SU-DHL-6 (cell line): Measurements from ENCODE around the gene LUC7L2.

Experiments
- H2AFZ ChIP-seq: fragments of 200-600 bp; sonication (generic); 2 replicates; pipeline ENCODE4 v1.6.1; 2014; ENCODE audit warnings: low read depth, mild to moderate bottlenecking, moderate library complexity, mixed read lengths, antibody characterized with exemption, low read length; ENCODE audit not compliant: severe bottlenecking
- H3F3A ChIP-seq: fragments of 200-600 bp; shearing (Covaris generic); 2 replicates; pipeline ENCODE4 v1.6.0; 2016; ENCODE audit warnings: antibody characterized with exemption, mild to moderate bottlenecking; ENCODE audit not compliant: insufficient read depth
- H3K27ac ChIP-seq: fragments of 200-600 bp; sonication (generic); 2 replicates; pipeline ENCODE4 v1.5.1; 2016; ENCODE audit warnings: low read depth, mild to moderate bottlenecking, low read length, moderate library complexity, mixed read lengths
- H3K27me3 ChIP-seq: fragments of 200-600 bp; sonication (generic), shearing (Covaris generic); 2 replicates; pipeline ENCODE4 v1.6.0; 2014; ENCODE audit warnings: mild to moderate bottlenecking, low read length
- H3K36me3 ChIP-seq: fragments of 200-600 bp; sonication (generic); 2 replicates; pipeline ENCODE4 v1.6.1; 2014; ENCODE audit warnings: mild to moderate bottlenecking, low read length, mixed read lengths
- H3K4me2 ChIP-seq: fragments of 300-600, 200-600 bp; shearing (Covaris generic), sonication (generic); 2 replicates; pipeline ENCODE4 v1.6.0; 2014; ENCODE audit warnings: low read length, low read depth, mild to moderate bottlenecking; ENCODE audit not compliant: poor library complexity, severe bottlenecking
- H3K4me3 ChIP-seq: fragments of 200-600 bp; sonication (generic); 2 replicates; pipeline ENCODE4 v1.5.1; 2014; ENCODE audit warnings: antibody characterized with exemption, low read length, mild to moderate bottlenecking, mixed read lengths; ENCODE audit not compliant: insufficient read depth, poor library complexity, severe bottlenecking
- H3K79me2 ChIP-seq: fragments of 200-600 bp; sonication (generic); 2 replicates; pipeline ENCODE4 v1.6.1; 2014; ENCODE audit warnings: mild to moderate bottlenecking, low read length, moderate library complexity; ENCODE audit not compliant: insufficient read depth
- H3K9ac ChIP-seq: fragments of 200-600 bp; sonication (generic); 2 replicates; pipeline ENCODE4 v1.7.0; 2014; ENCODE audit warnings: mild to moderate bottlenecking, low read length
- H3K9me2 ChIP-seq: fragments of 200-600 bp; sonication (generic); replicated peaks from 2 replicates; pipeline ENCODE4 v1.6.1; 2014; ENCODE audit warnings: low read length; ENCODE audit not compliant: insufficient read depth
- H3K9me3 ChIP-seq: fragments of 200-600 bp; sonication (generic); 2 replicates; pipeline ENCODE4 v1.6.1; 2014; ENCODE audit warnings: low read length, mixed read lengths; ENCODE audit not compliant: insufficient read depth
- H4K20me1 ChIP-seq: fragments of 200-600 bp; sonication (generic); 2 replicates; pipeline ENCODE4 v1.6.1; 2014; ENCODE audit warnings: low read depth, mild to moderate bottlenecking, antibody characterized with exemption, low read length, moderate library complexity, mixed read lengths
- EZH2phosphoT487 ChIP-seq: fragments of 200-600 bp; sonication (generic), shearing (Covaris generic); conservative IDR thresholded peaks from 2 replicates; pipeline ENCODE4 v1.6.1; 2018; ENCODE audit warnings: mild to moderate bottlenecking, antibody characterized with exemption, low read length, moderate library complexity, mixed read lengths
- TF ChIP-seq, protein P1 (sequence below): fragments of 200-600 bp; sonication (generic); IDR thresholded peaks from one replicate; pipeline ENCODE4 v1.5.1; 2017; ENCODE audit warnings: antibody characterized with exemption, mild to moderate bottlenecking, low read length, moderate library complexity; ENCODE audit not compliant: insufficient read depth, poor library complexity, severe bottlenecking

LUC7L2 gene

DNA sequence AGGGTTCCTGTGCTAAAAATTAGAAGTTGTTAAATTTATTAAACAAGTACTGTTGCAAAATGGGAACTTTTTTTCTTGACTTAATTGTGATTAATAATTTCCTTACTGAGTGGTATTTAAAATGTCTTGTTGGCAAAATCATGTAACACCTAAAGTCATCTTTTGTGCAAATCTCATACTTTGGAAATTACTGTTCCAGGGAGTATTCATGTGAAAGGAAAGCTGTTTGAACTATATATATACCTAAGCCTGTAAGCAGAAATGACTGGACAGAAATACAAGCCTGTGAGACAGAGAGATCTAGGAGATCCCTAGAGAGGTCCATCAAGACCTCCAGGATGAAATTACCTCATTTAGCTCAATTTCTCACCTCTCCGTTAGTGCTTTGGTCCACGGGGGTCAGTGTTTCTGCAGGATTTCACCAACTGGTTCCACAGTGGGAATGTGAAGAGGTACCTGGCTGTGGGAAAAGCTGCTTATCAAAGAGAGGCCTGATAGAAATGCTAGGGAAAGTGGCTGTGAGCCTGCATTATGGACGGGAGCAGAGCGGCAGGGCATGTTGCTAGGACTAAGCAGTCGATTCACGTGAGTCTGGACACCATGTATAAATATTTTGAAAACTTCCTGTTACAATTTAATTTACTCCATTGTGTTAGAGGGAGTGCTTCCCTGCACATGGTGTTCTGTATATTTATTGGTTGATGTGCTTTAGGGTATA lies 7.9 kb downstream of the LUC7L2 start:
- peaks cover 69% of the 10 kb centered on the region for H4K20me1 ChIP-seq

DNA sequence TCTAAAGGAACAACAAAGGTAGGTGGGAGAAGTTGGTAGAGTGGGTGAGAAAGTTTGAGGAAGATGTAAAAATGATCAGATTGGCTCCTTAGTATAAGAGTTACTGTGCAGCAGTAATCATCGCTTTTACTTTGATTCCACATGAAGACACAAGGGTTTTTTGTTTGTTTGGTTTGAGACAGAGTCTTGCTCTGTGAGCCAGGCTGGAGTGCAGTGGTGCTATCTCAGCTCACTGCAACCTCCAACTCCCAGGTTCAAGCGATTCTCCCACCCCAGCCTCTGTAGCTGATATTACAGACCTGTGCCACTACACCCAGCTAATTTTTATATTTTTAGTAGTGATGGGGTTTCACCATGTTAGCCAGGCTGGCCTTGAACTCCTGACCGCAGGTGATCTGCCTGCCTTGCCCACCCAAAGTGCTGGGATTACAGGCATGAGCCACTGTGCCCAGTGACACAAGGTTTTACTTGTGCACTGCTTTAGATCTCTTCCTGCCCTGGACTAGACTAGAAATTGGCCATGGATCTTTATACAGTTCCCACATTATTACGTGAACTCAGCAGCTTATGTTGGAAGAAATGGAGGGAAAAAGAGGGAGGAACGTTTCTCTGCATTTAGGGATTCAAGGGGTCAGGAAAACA lies 10.7 kb downstream of the LUC7L2 start:
- Histone ChIP-seq H3K36me3 (peaks cover 47% of the 10 kb centered on the region; the same call in 1 of the 2 replicates), H3K27me3 (no peaks in the 10 kb centered on the region), H3F3A (peaks cover 12% of the 10 kb centered on the region; the same call in 1 of the 2 replicates), H4K20me1 (peaks cover 84% of the 10 kb centered on the region), H3K4me3 (no peak overlapping the region), H3K9me2 (no peaks in the 10 kb centered on the region), H3K79me2 (peaks cover 100% of the 10 kb centered on the region), H3K4me2 (no peak overlapping the region), H3K27ac (no peak overlapping the region), H3K9me3 (no peaks in the 10 kb centered on the region), H3K9ac (no peak overlapping the region; the same call in 1 of the 2 replicates), H2AFZ (no peak overlapping the region)
- TF ChIP-seq, protein P1, sequence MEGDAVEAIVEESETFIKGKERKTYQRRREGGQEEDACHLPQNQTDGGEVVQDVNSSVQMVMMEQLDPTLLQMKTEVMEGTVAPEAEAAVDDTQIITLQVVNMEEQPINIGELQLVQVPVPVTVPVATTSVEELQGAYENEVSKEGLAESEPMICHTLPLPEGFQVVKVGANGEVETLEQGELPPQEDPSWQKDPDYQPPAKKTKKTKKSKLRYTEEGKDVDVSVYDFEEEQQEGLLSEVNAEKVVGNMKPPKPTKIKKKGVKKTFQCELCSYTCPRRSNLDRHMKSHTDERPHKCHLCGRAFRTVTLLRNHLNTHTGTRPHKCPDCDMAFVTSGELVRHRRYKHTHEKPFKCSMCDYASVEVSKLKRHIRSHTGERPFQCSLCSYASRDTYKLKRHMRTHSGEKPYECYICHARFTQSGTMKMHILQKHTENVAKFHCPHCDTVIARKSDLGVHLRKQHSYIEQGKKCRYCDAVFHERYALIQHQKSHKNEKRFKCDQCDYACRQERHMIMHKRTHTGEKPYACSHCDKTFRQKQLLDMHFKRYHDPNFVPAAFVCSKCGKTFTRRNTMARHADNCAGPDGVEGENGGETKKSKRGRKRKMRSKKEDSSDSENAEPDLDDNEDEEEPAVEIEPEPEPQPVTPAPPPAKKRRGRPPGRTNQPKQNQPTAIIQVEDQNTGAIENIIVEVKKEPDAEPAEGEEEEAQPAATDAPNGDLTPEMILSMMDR, result no peak
- no peak for TF ChIP-seq EZH2phosphoT487

More for the DNA sequence above, 7.9 kb downstream of the LUC7L2 start:
- H3K79me2 ChIP-seq, result peaks cover 100% of the 10 kb centered on the region
- no peaks in the 10 kb centered on the region for H3K9me3 ChIP-seq
- H3F3A ChIP-seq, result peaks cover 10% of the 10 kb centered on the region; the same call in 1 of the 2 replicates
- TF ChIP-seq, protein P1, result no peak
- TF ChIP-seq EZH2phosphoT487, result no peak
- H3K9ac ChIP-seq, result no peak overlapping the region
- no peaks in the 10 kb centered on the region for H3K9me2 ChIP-seq
- H3K4me3 ChIP-seq, result no peak overlapping the region
- no peak overlapping the region for H3K4me2 ChIP-seq
- no peak overlapping the region for H3K27ac ChIP-seq
- no peak overlapping the region for H2AFZ ChIP-seq
- no peaks in the 10 kb centered on the region for H3K27me3 ChIP-seq
- peaks cover 46% of the 10 kb centered on the region for H3K36me3 ChIP-seq

DNA sequence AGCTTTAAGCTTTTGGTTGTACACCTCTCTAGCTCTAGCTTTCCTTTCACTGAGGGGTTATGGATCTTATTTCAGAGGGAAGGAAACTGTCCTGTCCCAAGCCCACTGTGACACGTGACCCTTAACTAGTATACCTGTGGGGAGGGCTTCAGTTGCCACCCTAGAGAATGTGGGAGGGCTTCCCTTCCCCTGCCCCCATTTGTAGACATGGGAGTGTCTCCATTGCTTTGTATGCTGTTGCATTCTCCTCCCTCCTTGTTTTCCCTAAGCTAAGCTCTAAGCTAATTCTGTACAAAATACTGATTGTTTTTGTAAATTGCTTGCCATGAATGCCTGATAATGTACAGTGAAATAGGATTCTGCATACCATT lies 11.2 kb downstream of the LUC7L2 start:
- H3K9me2 ChIP-seq, result no peaks in the 10 kb centered on the region
- H3K4me2 ChIP-seq, result no peak overlapping the region
- H2AFZ ChIP-seq, result no peak overlapping the region
- peaks cover 100% of the 10 kb centered on the region for H3K79me2 ChIP-seq
- H3K36me3 ChIP-seq, result peaks cover 50% of the 10 kb centered on the region
- TF ChIP-seq, protein P1, result no peak
- TF ChIP-seq EZH2phosphoT487, result no peak
- H3F3A ChIP-seq, result peaks cover 16% of the 10 kb centered on the region; the same call in 1 of the 2 replicates
- H3K9me3 ChIP-seq, result no peaks in the 10 kb centered on the region
- H3K27ac ChIP-seq, result no peak overlapping the region
- H3K4me3 ChIP-seq, result no peak overlapping the region
- H3K9ac ChIP-seq, result no peak overlapping the region
- no peaks in the 10 kb centered on the region for H3K27me3 ChIP-seq
- H4K20me1 ChIP-seq, result peaks cover 89% of the 10 kb centered on the region
